H9 (cell line): Measurements from ENCODE around the gene CD247. TPM values are rescaled to one million over a fixed set of nuclear protein-coding genes. Genes with fewer than 3 reads are reported as not detected.

Experiments used
- DNase-seq: peaks from one replicate; pipeline ENCODE4 v3.0.0-alpha.2; 2017
- H2AFZ ChIP-seq: one replicate; pipeline ENCODE4 v1.6.1; 2013; ENCODE audit warnings: mild to moderate bottlenecking, low read length, control low read depth, moderate library complexity
- H2AK5ac ChIP-seq: 2 replicates; pipeline ENCODE4 v1.6.1; 2013; ENCODE audit warnings: low read length, control low read depth, mixed read lengths; ENCODE audit not compliant: insufficient read length
- H2BK120ac ChIP-seq: one replicate; pipeline ENCODE4 v1.6.1; 2013; ENCODE audit warnings: low read depth, mild to moderate bottlenecking, low read length, control low read depth, inconsistent platforms; ENCODE audit not compliant: poor library complexity, severe bottlenecking
- H2BK12ac ChIP-seq: 2 replicates; pipeline ENCODE4 v1.6.1; 2013; ENCODE audit warnings: low read length, control low read depth, mixed read lengths, low read depth; ENCODE audit not compliant: insufficient read length
- H2BK15ac ChIP-seq: 2 replicates; pipeline ENCODE4 v1.6.1; 2013; ENCODE audit warnings: low read depth, low read length, control low read depth
- H2BK20ac ChIP-seq: one replicate; pipeline ENCODE4 v1.6.1; 2013; ENCODE audit warnings: low read depth, mild to moderate bottlenecking, low read length, control low read depth, inconsistent platforms; ENCODE audit not compliant: poor library complexity, severe bottlenecking
- H2BK5ac ChIP-seq: 2 replicates; pipeline ENCODE4 v1.6.1; 2013; ENCODE audit warnings: low read length, control low read depth, mixed read lengths; ENCODE audit not compliant: insufficient read length
- H3K14ac ChIP-seq: 2 replicates; pipeline ENCODE4 v1.6.1; 2013; ENCODE audit warnings: low read length, control low read depth; ENCODE audit not compliant: insufficient read depth
- H3K18ac ChIP-seq: 2 replicates; pipeline ENCODE4 v1.6.1; 2013; ENCODE audit warnings: low read depth, mild to moderate bottlenecking, mixed read lengths, low read length, control low read depth; ENCODE audit not compliant: insufficient read length
- H3K23ac ChIP-seq: 2 replicates; pipeline ENCODE4 v1.6.1; 2013; ENCODE audit warnings: low read length, control low read depth, mixed read lengths, low read depth; ENCODE audit not compliant: insufficient read length
- H3K23me2 ChIP-seq: 2 replicates; pipeline ENCODE4 v1.6.1; 2013; ENCODE audit warnings: low read depth, mild to moderate bottlenecking, mixed read lengths, low read length, control low read depth; ENCODE audit not compliant: insufficient read length, poor library complexity, severe bottlenecking
- H3K27ac ChIP-seq: 2 replicates; pipeline ENCODE4 v1.5.1; 2013; ENCODE audit warnings: low read length, control low read depth, mixed read lengths, low read depth; ENCODE audit not compliant: insufficient read length
- H3K27me3 ChIP-seq: 2 replicates; pipeline ENCODE4 v1.6.1; 2013; ENCODE audit warnings: low read length, control low read depth, inconsistent platforms; ENCODE audit not compliant: insufficient read depth
- H3K4ac ChIP-seq: 2 replicates; pipeline ENCODE4 v1.6.1; 2013; ENCODE audit warnings: low read depth, mild to moderate bottlenecking, control low read depth, inconsistent platforms, low read length, moderate library complexity
- H3K4me1 ChIP-seq: 2 replicates; pipeline ENCODE4 v1.6.1; 2013; ENCODE audit warnings: low read length, control low read depth, inconsistent platforms; ENCODE audit not compliant: insufficient read depth
- H3K4me2 ChIP-seq: 2 replicates; pipeline ENCODE4 v1.6.1; 2013; ENCODE audit warnings: low read length, control low read depth, mixed read lengths; ENCODE audit not compliant: insufficient read length, insufficient read depth
- H3K56ac ChIP-seq: 2 replicates; pipeline ENCODE4 v1.6.1; 2013; ENCODE audit warnings: low read depth, mild to moderate bottlenecking, mixed read lengths, low read length, control low read depth; ENCODE audit not compliant: insufficient read length
- H3K79me1 ChIP-seq: 2 replicates; pipeline ENCODE4 v1.6.1; 2013; ENCODE audit warnings: low read depth, mild to moderate bottlenecking, moderate library complexity, low read length, control low read depth, inconsistent platforms; ENCODE audit not compliant: insufficient read depth, poor library complexity, severe bottlenecking
- H3K79me2 ChIP-seq: 2 replicates; pipeline ENCODE4 v1.6.1; 2013; ENCODE audit warnings: low read length, control low read depth, inconsistent platforms; ENCODE audit not compliant: insufficient read depth
- H3K9ac ChIP-seq: 2 replicates; pipeline ENCODE4 v1.6.1; 2013; ENCODE audit warnings: low read length, control low read depth, mixed read lengths; ENCODE audit not compliant: insufficient read length; ENCODE audit errors: extremely low read depth
- H3K9me3 ChIP-seq: one replicate; pipeline ENCODE4 v1.6.1; 2013; ENCODE audit warnings: low read depth, low read length, inconsistent platforms; ENCODE audit not compliant: control insufficient read depth
- H3T11ph ChIP-seq: one replicate; pipeline ENCODE4 v1.6.1; 2013; ENCODE audit warnings: mild to moderate bottlenecking, low read length, control low read depth, inconsistent platforms
- H4K20me1 ChIP-seq: one replicate; pipeline ENCODE4 v1.6.1; 2013; ENCODE audit not compliant: control insufficient read depth, insufficient read length, insufficient read depth
- H4K5ac ChIP-seq: 2 replicates; pipeline ENCODE4 v1.6.1; 2013; ENCODE audit warnings: low read depth, mild to moderate bottlenecking, mixed read lengths, low read length, control low read depth; ENCODE audit not compliant: insufficient read length
- H4K8ac ChIP-seq: replicated peaks from 2 replicates; pipeline ENCODE4 v1.6.1; 2013; ENCODE audit warnings: low read length, control low read depth, mixed read lengths, low read depth; ENCODE audit not compliant: insufficient read length
- H4K91ac ChIP-seq: 2 replicates; pipeline ENCODE4 v1.6.1; 2013; ENCODE audit warnings: low read depth, mild to moderate bottlenecking, moderate library complexity, mixed read lengths, low read length, control low read depth; ENCODE audit not compliant: insufficient read length
- H3K27ac Mint-ChIP-seq, 3 experiments: 2 replicates in 2 of 3; 3 replicates in 1 of 3; pipeline ENCODE4 v1.8.0; 2020 to 2021; ENCODE audit warnings: mixed read lengths in 3 of 3, mild to moderate bottlenecking in 1 of 3, moderate library complexity in 1 of 3
- H3K27me3 Mint-ChIP-seq: 2 replicates; pipeline ENCODE4 v1.8.0; 2021; ENCODE audit warnings: low read depth, mild to moderate bottlenecking, moderate library complexity, mixed read lengths
- H3K36me3 Mint-ChIP-seq, 3 experiments: 2 replicates in 2 of 3; 3 replicates in 1 of 3; pipeline ENCODE4 v1.8.0; 2020 to 2021; ENCODE audit warnings: low read depth in 3 of 3, mixed read lengths in 3 of 3; ENCODE audit not compliant: insufficient read depth in 1 of 3
- H3K4me1 Mint-ChIP-seq, 2 experiments: 2 replicates each; pipeline ENCODE4 v1.8.0; 2020; ENCODE audit warnings: mixed read lengths in 2 of 2
- H3K4me3 Mint-ChIP-seq, 2 experiments: 2 replicates in 1 of 2; 3 replicates in 1 of 2; pipeline ENCODE4 v1.8.0; 2020 to 2021; ENCODE audit warnings: mild to moderate bottlenecking in 2 of 2, mixed read lengths in 2 of 2, moderate library complexity in 1 of 2
- H3K9me3 Mint-ChIP-seq, 2 experiments: 2 replicates in 1 of 2; 3 replicates in 1 of 2; pipeline ENCODE4 v1.8.0; 2020; ENCODE audit warnings: mild to moderate bottlenecking in 2 of 2, mixed read lengths in 2 of 2, moderate library complexity in 1 of 2
- CTCF ChIP-seq: fragments of 200-600 bp; sonication (generic); conservative IDR thresholded peaks from 3 replicates; pipeline ENCODE4 v1.8.0; 2021; ENCODE audit warnings: antibody characterized with exemption, mild to moderate bottlenecking
- WGBS: extraction: QIAGEN DNeasy Blood & Tissue Kit; methylation state at CpG from one replicate; pipeline ENCODE4 v1.1.7; 2013; ENCODE audit warnings: missing lambda C conversion rate, low lambda C conversion rate, mixed read lengths; ENCODE audit not compliant: insufficient read length; ENCODE audit errors: extremely low coverage; 5-methylcytosine and 5-hydroxymethylcytosine counted together
- total RNA-seq: library from RNA; stranded (reverse); gene quantifications from 2 replicates; pipeline ENCODE4 v1.2.1, GENCODE V29; 2021

The CD247 gene
- total RNA-seq, 1 experiment from 2014 or later: 1.2 TPM

- Histone ChIP-seq H3K27me3 (no peaks in the 10 kb centered on the region), H2AK5ac (no peak overlapping the region), H3K18ac (no peak overlapping the region), H4K91ac (no peak overlapping the region), H3K56ac (no peak overlapping the region), H3K9ac (no peak overlapping the region), H3K23me2 (no peaks in the 10 kb centered on the region), H3K9me3 (no peaks in the 10 kb centered on the region), H3K14ac (no peak overlapping the region), H2BK120ac (no peak overlapping the region), H3K4ac (no peak overlapping the region), H3K79me1 (no peaks in the 10 kb centered on the region), H2BK20ac (no peak overlapping the region), H2BK12ac (no peak overlapping the region), H3K23ac (no peak overlapping the region), H3K79me2 (no peaks in the 10 kb centered on the region), H3T11ph (no peak overlapping the region), H4K8ac (no peak overlapping the region), H2BK5ac (no peak overlapping the region), H3K27ac (no peak overlapping the region), H4K5ac (no peak overlapping the region), H2BK15ac (no peak overlapping the region), H3K4me1 (no peaks in the 10 kb centered on the region), H3K4me2 (no peak overlapping the region), H2AFZ (no peak overlapping the region), H4K20me1 (no peaks in the 10 kb centered on the region)
- no peak for TF ChIP-seq CTCF
- Mint-ChIP-seq H3K4me1 (peaks cover 5 to 8% of the 10 kb centered on the region in 2 experiments; a peak in 3 of 4 replicates), H3K27ac (peak overlapping the region in 2 of 3 experiments; percentile 26 to 47; a peak in 2 of 7 replicates), H3K4me3 (no peak overlapping the region), H3K9me3 (no peaks in the 10 kb centered on the region), H3K36me3 (peaks cover 7 to 15% (median 12%) of the 10 kb centered on the region in 3 experiments; a peak in 6 of 7 replicates), H3K27me3 (no peaks in the 10 kb centered on the region)
- WGBS: no CpG with 5 or more reads among the region's 3 CpGs
- DNase-seq: no peak
These were observed 26.2 kb upstream of the CD247 start for GRCh38 chr1:167544447-167545093.
